Keratinocyte (primary cell): ENCODE measurements around the gene CPEB2. TPM values are rescaled to one million over a fixed set of nuclear protein-coding genes. Genes with fewer than 3 reads are reported as not detected.

Experiments
- DNase-seq: peaks from one replicate; pipeline ENCODE4 v3.0.0-alpha.2; 2011; ENCODE audit warnings: low read depth, missing footprints, low spot score
- FAIRE-seq: peaks from 2 replicates; lab custom pipeline; 2011; peaks lifted over from hg19 to GRCh38; lab: Jason Lieb, UNC
- H2AFZ ChIP-seq: 2 replicates; pipeline ENCODE4 v1.6.0; 2012; ENCODE audit warnings: low read length, control low read depth, inconsistent platforms; ENCODE audit not compliant: control insufficient read depth
- H3K27ac ChIP-seq: 2 replicates; pipeline ENCODE4 v1.5.1; 2011; ENCODE audit warnings: low read length; ENCODE audit not compliant: control insufficient read depth, insufficient read depth
- H3K27me3 ChIP-seq: 3 replicates; pipeline ENCODE4 v1.6.0; 2011; ENCODE audit warnings: low read length; ENCODE audit not compliant: control insufficient read depth, insufficient read depth; ENCODE audit errors: extremely low read depth
- H3K36me3 ChIP-seq, 2 experiments: 2 replicates in 1 of 2; 3 replicates in 1 of 2; pipeline ENCODE4 v1.5.1; 2011; ENCODE audit warnings: low read length in 2 of 2, mild to moderate bottlenecking in 1 of 2; ENCODE audit not compliant: control insufficient read depth in 2 of 2, insufficient read depth in 2 of 2; ENCODE audit errors: extremely low read depth in 1 of 2
- H3K4me1 ChIP-seq: 3 replicates; pipeline ENCODE4 v1.5.1; 2011; ENCODE audit warnings: low read length; ENCODE audit not compliant: control insufficient read depth, insufficient read depth; ENCODE audit errors: extremely low read depth
- H3K4me2 ChIP-seq: 3 replicates; pipeline ENCODE4 v1.6.0; 2011; ENCODE audit warnings: low read depth, low read length; ENCODE audit not compliant: control insufficient read depth, insufficient read depth; ENCODE audit errors: extremely low read depth
- H3K4me3 ChIP-seq, 3 experiments: fragments of 200-600 bp in 1 of 3; sonication (generic) in 1 of 3; 2 replicates in 2 of 3; 3 replicates in 1 of 3; pipeline ENCODE4 v1.5.1; 2011 to 2016; ENCODE audit warnings: low read length in 3 of 3, mild to moderate bottlenecking in 3 of 3, control low read depth in 2 of 3, inconsistent platforms in 1 of 3, low read depth in 1 of 3, mixed read lengths in 1 of 3, mixed run types in 1 of 3, moderate library complexity in 1 of 3; ENCODE audit not compliant: control insufficient read depth in 2 of 3, insufficient read depth in 2 of 3; ENCODE audit errors: extremely low read depth in 1 of 3
- H3K79me2 ChIP-seq: 2 replicates; pipeline ENCODE4 v1.6.0; 2012; ENCODE audit warnings: low read length; ENCODE audit not compliant: control insufficient read depth, insufficient read depth
- H3K9ac ChIP-seq: 3 replicates; pipeline ENCODE4 v1.6.0; 2011; ENCODE audit warnings: low read length; ENCODE audit not compliant: control insufficient read depth, insufficient read depth; ENCODE audit errors: extremely low read depth
- H3K9me1 ChIP-seq: 3 replicates; pipeline ENCODE4 v1.6.0; 2011; ENCODE audit warnings: low read length; ENCODE audit not compliant: control insufficient read depth, insufficient read depth; ENCODE audit errors: extremely low read depth
- H3K9me3 ChIP-seq: 2 replicates; pipeline ENCODE4 v1.5.1; 2012; ENCODE audit warnings: low read depth, low read length; ENCODE audit not compliant: control insufficient read depth
- H4K20me1 ChIP-seq: 3 replicates; pipeline ENCODE4 v1.6.0; 2011; ENCODE audit warnings: low read length; ENCODE audit not compliant: control insufficient read depth, insufficient read depth; ENCODE audit errors: extremely low read depth
- CTCF ChIP-seq, 3 experiments: IDR thresholded peaks in 1 of 3; conservative IDR thresholded peaks in 1 of 3; optimal IDR thresholded peaks in 1 of 3; 2 replicates in 2 of 3; 3 replicates in 1 of 3; pipeline versions ENCODE3 to v1.5.1; 2011; ENCODE audit warnings: low read length in 3 of 3, mild to moderate bottlenecking in 3 of 3, moderate library complexity in 2 of 3, control low read depth in 1 of 3, inconsistent platforms in 1 of 3; ENCODE audit not compliant: insufficient read depth in 2 of 3; ENCODE audit errors: extremely low read depth in 1 of 3
- EZH2 ChIP-seq: IDR thresholded peaks from one replicate; pipeline ENCODE4 v1.6.1; 2012; ENCODE audit warnings: inconsistent platforms, mild to moderate bottlenecking, low read length, moderate library complexity
- dilution Hi-C: fragments of 300-500 bp; cut with MboI; formaldehyde crosslinking; loops from one replicate; pipeline ENCODE4 v1.7.0; 2020; ENCODE audit warnings: low sequenced_read_pairs; ENCODE audit not compliant: extremely low pct_ligation_motif_present
- polyA minus RNA-seq, 3 experiments: library from RNA; depleted of rRNA, polyadenylated mRNA; stranded (reverse); fragments of >200 nt; gene quantifications; 1 replicate in 1 of 3; 2 replicates in 1 of 3; 3 replicates in 1 of 3; pipeline ENCODE4 v1.2.3, GENCODE V29; 2011
- polyA plus RNA-seq, 5 experiments: library from polyadenylated mRNA; depleted of rRNA in 3 of 5; stranded (reverse) in 3 of 5; stranded (forward) in 1 of 5; unstranded in 1 of 5; fragments of >200 nt; gene quantifications; 1 replicate in 1 of 5; 2 replicates in 3 of 5; 3 replicates in 1 of 5; pipeline versions ENCODE4 v1.2.1 to v1.2.3, GENCODE V29; 2011 to 2012; ENCODE audit warnings: missing spikeins in 2 of 5, low read depth in 1 of 5, low replicate concordance in 1 of 5

Gene CPEB2
- polyA plus RNA-seq: 7.6 to 15.1 TPM (median 10.2 TPM) in 3 replicates
- 15.3 TPM for polyA plus RNA-seq (2011; ENCODE audit: low read depth)
- polyA plus RNA-seq (2011; cell fraction: cytosol; rRNA removed): 5.7 and 11.8 TPM in 2 replicates
- polyA plus RNA-seq (2011; cell fraction: nucleus; rRNA removed): 25.5 and 37.2 TPM in 2 replicates
- 8.7 and 21.9 TPM in 2 replicates for polyA plus RNA-seq (2012; ENCODE audit: low replicate concordance)
- polyA minus RNA-seq: 5.4 to 24.8 TPM (median 16.1 TPM) in 3 replicates
- 6.3 TPM for polyA minus RNA-seq (2011; cell fraction: cytosol; rRNA and poly(A)+ RNA removed)
- polyA minus RNA-seq (2011; cell fraction: nucleus; rRNA and poly(A)+ RNA removed): 19.0 and 46.3 TPM in 2 replicates

GRCh38 chr4:15001869-15002658 lies at the start of gene CPEB2:
Gene CPEB2, plus strand, starts transcription at chr4:15002481. Its CDS starts 193 bp downstream, at chr4:15002674.
- Histone ChIP-seq H3K27ac (peak within 1 kb of the TSS; percentile 98), H3K27me3 (no peaks in the 10 kb centered on the region), H3K9me1 (no peaks in the 10 kb centered on the region), H4K20me1 (peaks cover 4% of the 10 kb centered on the region), H3K4me2 (peak within 1 kb of the TSS; percentile 97), H3K36me3 (no peaks in the 10 kb centered on the region), H3K9me3 (no peaks in the 10 kb centered on the region), H3K4me1 (peaks cover 14% of the 10 kb centered on the region), H3K4me3 (peak within 1 kb of the TSS; percentile 85 to 96 (median 88)), H3K9ac (peak within 1 kb of the TSS; percentile 96), H3K79me2 (peaks cover 36% of the 10 kb centered on the region), H2AFZ (peak within 1 kb of the TSS; percentile 80)
- dilution Hi-C loops: no loop called here
- FAIRE-seq (peak; percentile 59), DNase-seq (no peak)
- TF ChIP-seq CTCF (optimal IDR thresholded peaks at IDR 0.05 in 1 of 3, IDR thresholded peaks at IDR 0.05 in 1 of 3, conservative IDR thresholded peaks at IDR 0.05 in 1 of 3; ENCODE audit: extremely low read depth in 1 of 3, insufficient read depth in 2 of 3, low read length in 3 of 3): no peak
- TF ChIP-seq EZH2: no peak

GRCh38 chr4:14958436-14958835 lies 43.8 kb upstream of the CPEB2 start:
- Histone ChIP-seq H3K36me3 (no peaks in the 10 kb centered on the region), H2AFZ (no peak overlapping the region), H3K4me2 (no peak overlapping the region), H4K20me1 (no peaks in the 10 kb centered on the region), H3K27ac (no peak overlapping the region), H3K4me3 (no peak overlapping the region), H3K9ac (no peak overlapping the region), H3K4me1 (no peaks in the 10 kb centered on the region), H3K9me3 (no peaks in the 10 kb centered on the region), H3K27me3 (no peaks in the 10 kb centered on the region), H3K79me2 (no peaks in the 10 kb centered on the region), H3K9me1 (no peaks in the 10 kb centered on the region)
- TF ChIP-seq EZH2 (no peak), CTCF (optimal IDR thresholded peaks at IDR 0.05 in 1 of 3, IDR thresholded peaks at IDR 0.05 in 1 of 3, conservative IDR thresholded peaks at IDR 0.05 in 1 of 3; ENCODE audit: extremely low read depth in 1 of 3, insufficient read depth in 2 of 3, low read length in 3 of 3) (no peak)
- no peak for FAIRE-seq
- dilution Hi-C loops: no loop called here
- DNase-seq: no peak
